Tibial nerve (tissue), 4 donors: ENCODE data around the gene KMT2B.

Source experiments
- CTCF ChIP-seq, 5 experiments: fragments of 200-600 bp in 3 of 5; fragments of 450-650 bp in 2 of 5; sonication (generic) in 3 of 5; IDR thresholded peaks; one replicate each; pipeline ENCODE4 v1.5.1; 2016 to 2019; ENCODE audit warnings: antibody characterized with exemption in 5 of 5, mild to moderate bottlenecking in 3 of 5, moderate library complexity in 2 of 5
- EP300 ChIP-seq, 2 donors: sonication (generic); formaldehyde crosslinking; IDR thresholded peaks; one replicate each; pipeline ENCODE4 v1.6.1; 2017; ENCODE audit warnings: antibody characterized with exemption in 2 of 2, mild to moderate bottlenecking in 1 of 2
- POLR2A ChIP-seq, 2 donors: fragments of 450-650 bp; IDR thresholded peaks; one replicate each; pipeline ENCODE4 v1.6.1; 2017; ENCODE audit warnings: antibody characterized with exemption in 2 of 2, mild to moderate bottlenecking in 2 of 2, moderate library complexity in 2 of 2

- TF ChIP-seq CTCF (IDR thresholded peaks at IDR 0.05) (no peak), POLR2A (IDR thresholded peaks at IDR 0.05) (peak in 1 of 2 donors; percentile 51), EP300 (IDR thresholded peaks at IDR 0.05) (peak in 1 of 2 donors; percentile 72)
These were observed 38.0 kb downstream of the KMT2B start for GRCh38 chr19:35755550-35756376.
